HCT116 (cell line): ENCODE measurements around the gene MYL6B. TPM values are rescaled to one million over a fixed set of nuclear protein-coding genes. Genes with fewer than 3 reads are reported as not detected.

Source experiments
- ATAC-seq: fragments of 200-7000 bp; cut with Tn5 transposase; 2 replicates; pipeline ENCODE4 v1.9.1; 2020; ENCODE audit warnings: mild to moderate bottlenecking, moderate library complexity
- BruUV-seq: library from RNA; stranded (reverse); fragments of 400-500 nt; replicated peaks from 2 replicates; lab custom pipeline; 2021; lab: Mats Ljungman, UMichigan
- CTCF ChIA-PET: fragments of 300-600 bp; sonication (Branson Sonifier 250); formaldehyde crosslinking; loops from one replicate; lab custom pipeline; 2021; ENCODE audit warnings: antibody characterized with exemption; lab: Charles Lee
- POLR2A ChIA-PET: fragments of 300-600, 350-600 bp; sonication (Branson Sonifier 250); formaldehyde crosslinking; loops from one replicate; lab custom pipeline; 2021; ENCODE audit warnings: antibody characterized with exemption; lab: Charles Lee
- RAD21 ChIA-PET, 2 experiments: fragments of 300-600 bp; sonication (Branson Sonifier 250); formaldehyde crosslinking; loops; one replicate each; lab custom pipeline; 2023; ENCODE audit warnings: low total read pairs in 2 of 2; ENCODE audit not compliant: uncharacterized antibody in 2 of 2, unreplicated experiment in 2 of 2, low non-redundant PET in 1 of 2; lab: Charles Lee
- DNase-seq: peaks from one replicate; pipeline ENCODE4 v3.0.0-alpha.2; 2010; ENCODE audit warnings: low read depth, low spot score
- H2AFZ ChIP-seq: fragments of 200-600 bp; shearing (Covaris generic), sonication (generic); 2 replicates; pipeline ENCODE4 v1.6.1; 2017; ENCODE audit warnings: low read depth, mixed run types, mixed read lengths, antibody characterized with exemption, low read length; ENCODE audit not compliant: poor library complexity, severe bottlenecking
- H3K27ac ChIP-seq: 2 replicates; pipeline ENCODE4 v1.5.1; 2012; ENCODE audit warnings: low read depth, low read length
- H3K27me3 ChIP-seq: fragments of 200-600 bp; sonication (generic); 2 replicates; pipeline ENCODE4 v1.6.1; 2016; ENCODE audit warnings: mixed run types, low read length, mixed read lengths; ENCODE audit not compliant: insufficient read depth
- H3K36me3 ChIP-seq, 2 experiments: fragments of 200-500 bp in 1 of 2; fragments of 200-600 bp in 1 of 2; sonication (Bioruptor generic) in 1 of 2; sonication (generic) in 1 of 2; 2 replicates each; pipeline versions ENCODE4 v1.5.1 to v1.6.1; 2014 to 2016; ENCODE audit warnings: low read length in 2 of 2, inconsistent platforms in 1 of 2, mixed read lengths in 1 of 2, mixed run types in 1 of 2; ENCODE audit not compliant: insufficient read depth in 2 of 2, control insufficient read depth in 1 of 2
- H3K4me1 ChIP-seq, 2 experiments: fragments of 200-600 bp in 1 of 2; sonication (generic) in 1 of 2; 2 replicates each; pipeline versions ENCODE4 v1.5.1 to v1.6.1; 2012 to 2017; ENCODE audit warnings: low read length in 2 of 2, inconsistent platforms in 1 of 2, mild to moderate bottlenecking in 1 of 2, mixed read lengths in 1 of 2, mixed run types in 1 of 2, moderate library complexity in 1 of 2; ENCODE audit not compliant: insufficient read depth in 2 of 2, control insufficient read depth in 1 of 2
- H3K4me2 ChIP-seq: fragments of 200-600 bp; sonication (generic); 2 replicates; pipeline ENCODE4 v1.6.1; 2017; ENCODE audit warnings: mixed run types, low read length, mixed read lengths
- H3K4me3 ChIP-seq, 2 experiments: fragments of 200-600 bp in 1 of 2; sonication (generic) in 1 of 2; replicated peaks in 1 of 2; 2 replicates each; pipeline ENCODE4 v1.5.1; 2011 to 2016; ENCODE audit warnings: low read length in 2 of 2, control low read depth in 1 of 2, low read depth in 1 of 2, mild to moderate bottlenecking in 1 of 2, mixed read lengths in 1 of 2, mixed run types in 1 of 2
- H3K79me2 ChIP-seq: fragments of 200-600 bp; sonication (generic); 2 replicates; pipeline ENCODE4 v1.6.1; 2017; ENCODE audit warnings: mild to moderate bottlenecking, mixed run types, low read length, moderate library complexity, mixed read lengths; ENCODE audit not compliant: insufficient read depth
- H3K9ac ChIP-seq: fragments of 200-600 bp; sonication (generic); 2 replicates; pipeline ENCODE4 v1.6.1; 2016; ENCODE audit warnings: low read length, mixed read lengths
- H3K9me2 ChIP-seq: fragments of 200-600 bp; sonication (generic), shearing (Covaris generic); 2 replicates; pipeline ENCODE4 v1.6.1; 2017; ENCODE audit warnings: mixed run types, mild to moderate bottlenecking, moderate library complexity; ENCODE audit not compliant: insufficient read depth
- H3K9me3 ChIP-seq, 2 experiments: fragments of 200-500 bp in 1 of 2; fragments of 200-600 bp in 1 of 2; sonication (Bioruptor generic) in 1 of 2; sonication (generic) in 1 of 2; 2 replicates each; pipeline ENCODE4 v1.6.1; 2014 to 2017; ENCODE audit warnings: low read length in 2 of 2, mixed read lengths in 2 of 2, inconsistent platforms in 1 of 2, low read depth in 1 of 2, mild to moderate bottlenecking in 1 of 2, mixed run types in 1 of 2, moderate library complexity in 1 of 2; ENCODE audit not compliant: control insufficient read depth in 1 of 2, insufficient read depth in 1 of 2
- H4K20me1 ChIP-seq: fragments of 200-600 bp; sonication (generic), shearing (Covaris generic); 2 replicates; pipeline ENCODE4 v1.6.1; 2017; ENCODE audit warnings: mixed run types, mild to moderate bottlenecking, moderate library complexity; ENCODE audit not compliant: insufficient read depth
- ATF3 ChIP-seq: IDR thresholded peaks from 2 replicates; pipeline ENCODE4 v1.6.1; 2012
- CBX3 ChIP-seq: IDR thresholded peaks from 2 replicates; pipeline ENCODE4 v1.6.1; 2012; ENCODE audit warnings: low read depth
- CEBPB ChIP-seq: IDR thresholded peaks from 2 replicates; pipeline ENCODE4 v1.6.1; 2012; ENCODE audit warnings: low read depth
- CTCF ChIP-seq, 3 experiments: fragments of 200-600 bp in 1 of 3; sonication (generic) in 1 of 3; IDR thresholded peaks in 2 of 3; conservative IDR thresholded peaks in 1 of 3; 2 replicates each; pipeline ENCODE4 v1.5.1; 2012 to 2017; ENCODE audit warnings: low read depth in 2 of 3, low read length in 2 of 3, antibody characterized with exemption in 1 of 3, borderline replicate concordance in 1 of 3, control low read depth in 1 of 3, mild to moderate bottlenecking in 1 of 3, mixed read lengths in 1 of 3, mixed run types in 1 of 3, moderate library complexity in 1 of 3; ENCODE audit not compliant: insufficient read depth in 1 of 3
- EGR1 ChIP-seq: IDR thresholded peaks from 2 replicates; pipeline ENCODE4 v1.6.1; 2012; ENCODE audit warnings: low read depth
- ELF1 ChIP-seq: IDR thresholded peaks from 2 replicates; pipeline ENCODE4 v1.6.1; 2012; ENCODE audit warnings: low read depth, borderline replicate concordance
- EZH2 ChIP-seq: fragments of 200-600 bp; sonication (generic); IDR thresholded peaks from 2 replicates; pipeline ENCODE4 v1.6.1; 2017; ENCODE audit warnings: antibody characterized with exemption, mixed run types
- JUND ChIP-seq: IDR thresholded peaks from 2 replicates; pipeline ENCODE4 v1.6.1; 2012
- POLR2A ChIP-seq: IDR thresholded peaks from 2 replicates; pipeline ENCODE4 v1.7.0; 2011; ENCODE audit warnings: borderline replicate concordance; ENCODE audit not compliant: insufficient read depth, insufficient read length; ENCODE audit errors: extremely low read depth
- POLR2AphosphoS5 ChIP-seq: IDR thresholded peaks from 2 replicates; pipeline ENCODE4 v1.6.1; 2011; ENCODE audit warnings: mild to moderate bottlenecking, low read depth, low read length, moderate library complexity
- SP1 ChIP-seq: IDR thresholded peaks from 2 replicates; pipeline ENCODE4 v1.6.1; 2012; ENCODE audit warnings: low read depth
- SRF ChIP-seq: IDR thresholded peaks from 2 replicates; pipeline ENCODE4 v1.6.1; 2012; ENCODE audit warnings: low read depth
- TCF7L2 ChIP-seq: IDR thresholded peaks from 2 replicates; pipeline ENCODE4 v1.7.0; 2011; ENCODE audit warnings: borderline replicate concordance, inconsistent platforms; ENCODE audit not compliant: insufficient read depth, insufficient read length; ENCODE audit errors: extremely low read depth
- ZFX ChIP-seq: fragments of 450-650 bp; IDR thresholded peaks from 2 replicates; pipeline ENCODE4 v1.6.1; 2017
- ZNF274 ChIP-seq: fragments of 200-500 bp; sonication (Bioruptor generic); IDR thresholded peaks from 2 replicates; pipeline ENCODE4 v1.6.1; 2014; ENCODE audit warnings: mild to moderate bottlenecking, low read depth, low read length, inconsistent platforms
- intact Hi-C: fragments of 100-400 bp; cut with micrococcal nuclease; formaldehyde crosslinking; loops from 2 replicates; pipeline ENCODE4 v1.10.0; 2022
- total RNA-seq: library from RNA; stranded (reverse); gene quantifications from one replicate; pipeline ENCODE4 v1.2.1, GENCODE V29; 2021; ENCODE audit not compliant: unreplicated experiment
- TF ChIP-seq, protein P1 (sequence below): IDR thresholded peaks from 2 replicates; pipeline ENCODE4 v1.6.1; 2012; ENCODE audit warnings: low read depth

MYL6B gene
- total RNA-seq, 1 experiment from 2014 or later = 94.3 TPM

DNA sequence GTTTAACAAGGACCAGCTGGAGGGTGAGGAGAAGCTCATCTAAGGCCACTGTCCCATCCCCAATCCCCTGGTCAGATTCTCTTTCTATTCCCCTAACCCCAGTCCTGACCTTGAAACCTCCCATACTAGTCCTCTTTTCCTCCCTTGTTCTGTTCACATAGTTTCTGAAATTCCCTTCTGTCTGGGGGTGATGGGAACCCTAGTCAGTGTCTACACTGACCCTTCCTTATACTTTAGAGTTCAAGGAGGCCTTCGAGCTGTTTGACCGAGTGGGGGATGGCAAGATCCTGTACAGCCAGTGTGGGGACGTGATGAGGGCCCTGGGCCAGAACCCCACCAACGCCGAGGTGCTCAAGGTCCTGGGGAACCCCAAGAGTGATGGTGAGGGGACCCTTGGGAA is 2.4 kb downstream of the MYL6B start:
- ATAC-seq (no peak), DNase-seq (no peak)
- ChIA-PET CTCF (interaction anchor here (1.3 kb wide), 1 partner anchor 35 kb away, joined by 3 read pairs; the partner anchor contains the start of gene SMARCC2), RAD21 (no interaction called here), POLR2A (no interaction called here)
- Histone ChIP-seq H3K36me3 (peaks cover under 1 to 9% of the 10 kb centered on the region in 2 experiments; a peak in 2 of 4 replicates), H3K9ac (no peak overlapping the region), H3K27ac (no peak overlapping the region), H3K4me3 (no peak overlapping the region), H3K79me2 (peaks cover 17% of the 10 kb centered on the region), H3K9me3 (no peaks in the 10 kb centered on the region), H3K4me1 (peaks cover 23 to 40% of the 10 kb centered on the region in 2 experiments), H2AFZ (no peak overlapping the region), H3K9me2 (no peaks in the 10 kb centered on the region), H4K20me1 (no peaks in the 10 kb centered on the region), H3K27me3 (no peaks in the 10 kb centered on the region), H3K4me2 (no peak overlapping the region)
- no TSS peak for BruUV-seq
- intact Hi-C loops = no loop called here
- no peak for TF ChIP-seq ZFX
- TF ChIP-seq EGR1 = no peak
- TF ChIP-seq, all 23 proteins: peak for 0

DNA sequence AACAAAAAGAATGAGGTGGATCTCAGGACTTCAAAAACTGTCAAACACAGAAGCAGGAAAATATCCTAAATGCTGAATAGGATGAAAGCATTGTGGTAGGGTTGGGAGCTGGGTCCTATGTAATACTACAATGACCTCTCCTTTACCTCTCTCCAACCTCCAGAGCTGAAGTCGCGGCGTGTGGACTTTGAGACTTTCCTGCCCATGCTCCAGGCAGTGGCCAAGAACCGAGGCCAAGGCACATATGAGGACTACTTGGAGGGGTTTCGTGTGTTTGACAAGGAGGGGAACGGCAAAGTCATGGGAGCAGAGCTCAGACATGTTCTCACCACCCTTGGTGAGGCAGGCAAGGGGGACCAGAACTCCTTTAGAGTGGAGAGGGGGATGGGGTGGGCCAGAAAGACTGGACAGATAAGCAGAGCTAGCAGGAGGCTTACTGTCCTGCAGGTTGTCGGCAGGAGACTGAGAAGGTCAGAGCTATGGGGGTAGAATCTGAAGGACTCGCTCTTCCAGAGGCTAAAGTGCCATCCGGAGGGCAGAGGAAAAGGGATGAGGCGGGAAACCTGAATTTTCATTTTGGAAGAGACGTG is 3.0 kb downstream of the MYL6B start:
- Histone ChIP-seq H3K4me1 (peaks cover 23 to 44% of the 10 kb centered on the region in 2 experiments), H3K9me2 (no peaks in the 10 kb centered on the region), H3K36me3 (peaks cover 6 to 14% of the 10 kb centered on the region in 2 experiments; a peak in 3 of 4 replicates), H3K4me2 (no peak overlapping the region), H3K9ac (no peak overlapping the region), H3K27ac (no peak overlapping the region), H2AFZ (no peak overlapping the region), H3K4me3 (no peak overlapping the region), H3K9me3 (no peaks in the 10 kb centered on the region), H3K27me3 (no peaks in the 10 kb centered on the region), H3K79me2 (peaks cover 23% of the 10 kb centered on the region), H4K20me1 (no peaks in the 10 kb centered on the region)
- ChIA-PET RAD21 (no interaction called here), CTCF (interaction anchor here (1.3 kb wide), 1 partner anchor 34 kb away, joined by 3 read pairs; the partner anchor contains the start of gene SMARCC2), POLR2A (no interaction called here)
- intact Hi-C loops = no loop called here
- no TSS peak for BruUV-seq
- DNase-seq (no peak), ATAC-seq (no peak)
- TF ChIP-seq CEBPB (no peak), JUND (no peak), SRF (no peak), ELF1 (no peak), EGR1 (no peak), CBX3 (no peak), EZH2 (no peak), ZNF274 (no peak), ATF3 (no peak), SP1 (no peak), POLR2A (no peak), POLR2AphosphoS5 (no peak), CTCF (IDR thresholded peaks at IDR 0.05 in 2 of 3, conservative IDR thresholded peaks at IDR 0.05 in 1 of 3; ENCODE audit: borderline replicate concordance in 1 of 3, insufficient read depth in 1 of 3, low read depth in 2 of 3, low read length in 2 of 3) (no peak), TCF7L2 (no peak)
- TF ChIP-seq, protein P1, sequence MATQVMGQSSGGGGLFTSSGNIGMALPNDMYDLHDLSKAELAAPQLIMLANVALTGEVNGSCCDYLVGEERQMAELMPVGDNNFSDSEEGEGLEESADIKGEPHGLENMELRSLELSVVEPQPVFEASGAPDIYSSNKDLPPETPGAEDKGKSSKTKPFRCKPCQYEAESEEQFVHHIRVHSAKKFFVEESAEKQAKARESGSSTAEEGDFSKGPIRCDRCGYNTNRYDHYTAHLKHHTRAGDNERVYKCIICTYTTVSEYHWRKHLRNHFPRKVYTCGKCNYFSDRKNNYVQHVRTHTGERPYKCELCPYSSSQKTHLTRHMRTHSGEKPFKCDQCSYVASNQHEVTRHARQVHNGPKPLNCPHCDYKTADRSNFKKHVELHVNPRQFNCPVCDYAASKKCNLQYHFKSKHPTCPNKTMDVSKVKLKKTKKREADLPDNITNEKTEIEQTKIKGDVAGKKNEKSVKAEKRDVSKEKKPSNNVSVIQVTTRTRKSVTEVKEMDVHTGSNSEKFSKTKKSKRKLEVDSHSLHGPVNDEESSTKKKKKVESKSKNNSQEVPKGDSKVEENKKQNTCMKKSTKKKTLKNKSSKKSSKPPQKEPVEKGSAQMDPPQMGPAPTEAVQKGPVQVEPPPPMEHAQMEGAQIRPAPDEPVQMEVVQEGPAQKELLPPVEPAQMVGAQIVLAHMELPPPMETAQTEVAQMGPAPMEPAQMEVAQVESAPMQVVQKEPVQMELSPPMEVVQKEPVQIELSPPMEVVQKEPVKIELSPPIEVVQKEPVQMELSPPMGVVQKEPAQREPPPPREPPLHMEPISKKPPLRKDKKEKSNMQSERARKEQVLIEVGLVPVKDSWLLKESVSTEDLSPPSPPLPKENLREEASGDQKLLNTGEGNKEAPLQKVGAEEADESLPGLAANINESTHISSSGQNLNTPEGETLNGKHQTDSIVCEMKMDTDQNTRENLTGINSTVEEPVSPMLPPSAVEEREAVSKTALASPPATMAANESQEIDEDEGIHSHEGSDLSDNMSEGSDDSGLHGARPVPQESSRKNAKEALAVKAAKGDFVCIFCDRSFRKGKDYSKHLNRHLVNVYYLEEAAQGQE = no peak
